Suprapubic skin (tissue), 4 donors: ENCODE data around the gene CRKL. TPM values are rescaled to one million over a fixed set of nuclear protein-coding genes. Genes with fewer than 3 reads are reported as not detected.
"Not testable (repeated sequence)": the region's sequence is repeated elsewhere in the genome, so short reads cannot be mapped to it uniquely, and the experiment has no call there.

Experiments used
- DNase-seq, 2 donors: peaks; one replicate each; pipeline ENCODE4 v3.0.0-alpha.2; 2019; ENCODE audit warnings: low spot score in 2 of 2
- H3K27ac ChIP-seq: fragments of 200-600 bp; sonication (generic); one replicate; pipeline ENCODE4 v1.5.1; 2019
- H3K27me3 ChIP-seq: fragments of 200-600 bp; sonication (generic); one replicate; pipeline ENCODE4 v1.5.1; 2019
- H3K36me3 ChIP-seq: fragments of 200-600 bp; sonication (generic); one replicate; pipeline ENCODE4 v1.5.1; 2019
- H3K4me1 ChIP-seq: fragments of 200-600 bp; sonication (generic); one replicate; pipeline ENCODE4 v1.5.1; 2019
- H3K4me3 ChIP-seq: fragments of 200-600 bp; sonication (generic); one replicate; pipeline ENCODE4 v1.5.1; 2019; ENCODE audit warnings: mild to moderate bottlenecking
- H3K9me3 ChIP-seq: fragments of 200-600 bp; sonication (generic); one replicate; pipeline ENCODE4 v1.5.1; 2019
- CTCF ChIP-seq, 2 donors: fragments of 200-600 bp in 1 of 2; fragments of 450-650 bp in 1 of 2; sonication (generic) in 1 of 2; IDR thresholded peaks; one replicate each; pipeline ENCODE4 v1.5.1; 2016 to 2019; ENCODE audit warnings: antibody characterized with exemption in 2 of 2, mild to moderate bottlenecking in 1 of 2, moderate library complexity in 1 of 2
- EP300 ChIP-seq: sonication (generic); formaldehyde crosslinking; IDR thresholded peaks from one replicate; pipeline ENCODE4 v1.6.1; 2017; ENCODE audit warnings: antibody characterized with exemption
- POLR2A ChIP-seq, 2 donors: fragments of 450-650 bp; IDR thresholded peaks; one replicate each; pipeline ENCODE4 v1.6.1; 2017; ENCODE audit warnings: antibody characterized with exemption in 2 of 2, mild to moderate bottlenecking in 2 of 2, moderate library complexity in 2 of 2
- POLR2AphosphoS5 ChIP-seq, 3 donors: sonication (generic); formaldehyde crosslinking; IDR thresholded peaks; one replicate each; pipeline ENCODE4 v1.6.1; 2017; ENCODE audit warnings: antibody characterized with exemption in 3 of 3
- WGBS: methylation state at CpG from one replicate; pipeline ENCODE4 v1.1.5; 2018; 5-methylcytosine and 5-hydroxymethylcytosine counted together
- total RNA-seq, 4 donors: library from RNA; depleted of rRNA; stranded (reverse); fragments of >200 nt; gene quantifications; one replicate each; pipeline ENCODE4 v1.1.0, GENCODE V29; 2016

CRKL gene
- total RNA-seq, 4 donors from 2014 or later: 52.7 to 75.3 (median 71.9) TPM

GRCh38 chr22:20889904-20890540 lies 27.2 kb upstream of the CRKL start:
- TF ChIP-seq EP300 (no peak), CTCF (IDR thresholded peaks at IDR 0.05) (no peak), POLR2AphosphoS5 (IDR thresholded peaks at IDR 0.05) (no peak), POLR2A (IDR thresholded peaks at IDR 0.05) (no peak)
- no peak overlapping the region for H3K27ac ChIP-seq
- no peaks in the 10 kb centered on the region for H3K27me3 ChIP-seq
- no peak overlapping the region for H3K4me3 ChIP-seq
- DNase-seq: no peak
- H3K9me3 ChIP-seq: no peaks in the 10 kb centered on the region
- peaks cover 5% of the 10 kb centered on the region for H3K4me1 ChIP-seq
- peaks cover 40% of the 10 kb centered on the region for H3K36me3 ChIP-seq
- WGBS: 87% methylated on average over 13 of the region's 13 CpGs

GRCh38 chr22:20890975-20891374 lies 26.2 kb upstream of the CRKL start:
- TF ChIP-seq POLR2A (IDR thresholded peaks at IDR 0.05) (no peak), CTCF (IDR thresholded peaks at IDR 0.05) (no peak), EP300 (no peak), POLR2AphosphoS5 (IDR thresholded peaks at IDR 0.05) (no peak)
- no peak for DNase-seq
- H3K4me3 ChIP-seq: no peak overlapping the region
- H3K36me3 ChIP-seq: peaks cover 37% of the 10 kb centered on the region
- no peak overlapping the region for H3K27ac ChIP-seq
- H3K27me3 ChIP-seq: no peaks in the 10 kb centered on the region
- H3K9me3 ChIP-seq: no peaks in the 10 kb centered on the region
- WGBS: 90% methylated on average over 6 of the region's 6 CpGs
- H3K4me1 ChIP-seq: no peaks in the 10 kb centered on the region

DNA sequence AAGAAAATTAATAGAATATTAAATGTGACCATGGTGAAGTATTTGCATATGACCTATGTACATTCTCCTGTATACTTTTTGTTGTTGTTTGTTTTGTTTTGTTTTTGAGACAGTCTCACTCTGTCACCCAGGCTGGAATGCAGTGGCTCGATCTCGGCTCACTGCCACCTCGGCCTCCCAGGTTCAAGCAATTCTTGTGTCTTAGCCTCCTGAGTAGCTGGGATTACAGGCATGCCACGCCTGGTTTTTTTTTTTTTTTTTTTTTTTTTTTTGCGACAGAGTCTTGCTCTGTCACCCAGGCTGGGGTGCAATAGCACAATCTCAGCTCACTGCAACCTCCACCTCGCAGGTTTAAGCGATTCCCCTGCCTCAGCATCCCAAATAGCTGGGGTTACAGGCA lies 19.5 kb upstream of the CRKL start:
- 93% methylated on average over 7 of the region's 7 CpGs for WGBS

GRCh38 chr22:20899827-20900423 lies 17.3 kb upstream of the CRKL start:
- Histone ChIP-seq H3K9me3 (no peaks in the 10 kb centered on the region), H3K27ac (no peak overlapping the region), H3K4me3 (no peak overlapping the region), H3K4me1 (peaks cover 8% of the 10 kb centered on the region), H3K27me3 (no peaks in the 10 kb centered on the region), H3K36me3 (no peaks in the 10 kb centered on the region)
- no peak for DNase-seq
- no peak for TF ChIP-seq CTCF (IDR thresholded peaks at IDR 0.05)
- TF ChIP-seq EP300: no peak
- no peak for TF ChIP-seq POLR2A (IDR thresholded peaks at IDR 0.05)
- no peak for TF ChIP-seq POLR2AphosphoS5 (IDR thresholded peaks at IDR 0.05)
- 79% methylated on average over 7 of the region's 7 CpGs for WGBS

More for the DNA sequence above, 19.5 kb upstream of the CRKL start:
- not testable (repeated sequence) for H3K4me3 ChIP-seq, H3K27ac ChIP-seq, H3K36me3 ChIP-seq, H3K9me3 ChIP-seq, H3K4me1 ChIP-seq, DNase-seq, H3K27me3 ChIP-seq

GRCh38 chr22:20901093-20902033 lies 15.8 kb upstream of the CRKL start:
- H3K4me3 ChIP-seq, H3K36me3 ChIP-seq, H3K27me3 ChIP-seq, H3K9me3 ChIP-seq, H3K27ac ChIP-seq, DNase-seq: not testable (repeated sequence)
- H3K4me1 ChIP-seq: peaks cover 11% of the 10 kb centered on the region
- WGBS: 92% methylated on average over 18 of the region's 18 CpGs

GRCh38 chr22:20903093-20903492 lies 14.1 kb upstream of the CRKL start:
- 98% methylated on average over 2 of the region's 2 CpGs for WGBS

More at GRCh38 chr22:20903093-20903492, 14.1 kb upstream of the CRKL start:
- no peaks in the 10 kb centered on the region for H3K27me3 ChIP-seq
- no peak for DNase-seq
- H3K27ac ChIP-seq: no peak overlapping the region
- H3K4me3 ChIP-seq: no peak overlapping the region
- no peak for TF ChIP-seq POLR2A (IDR thresholded peaks at IDR 0.05)
- no peak for TF ChIP-seq CTCF (IDR thresholded peaks at IDR 0.05)
- no peak for TF ChIP-seq EP300
- no peak for TF ChIP-seq POLR2AphosphoS5 (IDR thresholded peaks at IDR 0.05)
- H3K36me3 ChIP-seq: no peaks in the 10 kb centered on the region
- H3K4me1 ChIP-seq: peaks cover 11% of the 10 kb centered on the region
- no peaks in the 10 kb centered on the region for H3K9me3 ChIP-seq
